Keratinocyte (primary cell): ENCODE measurements around the gene SLFN11.

Experiments used
- CTCF ChIP-seq, 3 experiments: IDR thresholded peaks in 1 of 3; conservative IDR thresholded peaks in 1 of 3; optimal IDR thresholded peaks in 1 of 3; 2 replicates in 2 of 3; 3 replicates in 1 of 3; pipeline versions ENCODE3 to v1.5.1; 2011; ENCODE audit warnings: low read length in 3 of 3, mild to moderate bottlenecking in 3 of 3, moderate library complexity in 2 of 3, control low read depth in 1 of 3, inconsistent platforms in 1 of 3; ENCODE audit not compliant: insufficient read depth in 2 of 3; ENCODE audit errors: extremely low read depth in 1 of 3
- EZH2 ChIP-seq: IDR thresholded peaks from one replicate; pipeline ENCODE4 v1.6.1; 2012; ENCODE audit warnings: inconsistent platforms, mild to moderate bottlenecking, low read length, moderate library complexity

- TF ChIP-seq CTCF (optimal IDR thresholded peaks at IDR 0.05 in 1 of 3, IDR thresholded peaks at IDR 0.05 in 1 of 3, conservative IDR thresholded peaks at IDR 0.05 in 1 of 3; ENCODE audit: extremely low read depth in 1 of 3, insufficient read depth in 2 of 3, low read length in 3 of 3) (no peak), EZH2 (no peak)
Observed at GRCh38 chr17:35372846-35373533, 431 bp downstream of the SLFN11 start.
